Measurements from ENCODE around the gene MTMR12. TPM values are rescaled to one million over a fixed set of nuclear protein-coding genes. Genes with fewer than 3 reads are reported as not detected.
A peak's percentile ranks its signal among the peaks of the same experiment; 100 is the strongest.

MTMR12 gene
- total and polyA plus RNA-seq, 2 of the 13 experiments (the other 11 are each of a cell fraction or from before 2014, with no cell fraction given) = 23.4 to 36.6 TPM

GRCh38 chr5:32320576-32320975 lies 7.8 kb upstream of the MTMR12 start:
- Histone ChIP-seq H3K4me1 (ENCODE audit: insufficient read depth, low read length) (peaks cover 39% of the 10 kb centered on the region), H3K4me3 (replicated peaks in 1 of 3; ENCODE audit: insufficient read depth in 1 of 3, low read depth in 2 of 3, low read length in 3 of 3) (no peak overlapping the region), H3K27me3 (ENCODE audit: control insufficient read depth in 1 of 2, insufficient read depth in 2 of 2, low read length in 2 of 2) (no peaks in the 10 kb centered on the region), H3K9me3 (ENCODE audit: low read length) (no peaks in the 10 kb centered on the region), H2AFZ (ENCODE audit: low read length) (no peak overlapping the region), H3K27ac (ENCODE audit: extremely low read length, insufficient read depth, low read length) (no peak overlapping the region), H3K9ac (ENCODE audit: insufficient read depth, low read depth, low read length) (no peak overlapping the region), H3K79me2 (ENCODE audit: insufficient read depth, low read length) (no peaks in the 10 kb centered on the region), H4K20me1 (ENCODE audit: insufficient read depth, low read length) (no peaks in the 10 kb centered on the region), H3K36me3 (replicated peaks in 1 of 2; ENCODE audit: control insufficient read depth in 1 of 2, insufficient read depth in 2 of 2, low read length in 2 of 2) (no peaks in the 10 kb centered on the region), H3K4me2 (ENCODE audit: low read depth, low read length) (no peak overlapping the region)
- FAIRE-seq (no peak), DNase-seq (ENCODE audit: low spot score) (no peak), ATAC-seq (no peak)
- intact Hi-C loops (cut with micrococcal nuclease; ENCODE audit: unreplicated experiment) = no loop called here
- in situ Hi-C loops (cut with HindIII; ENCODE audit: extremely low pct_ligation_motif_present, low pct_unique_long_range_greater_than_20kb) = no loop called here
- no CpG with 5 or more reads among the region's 10 CpGs for WGBS (ENCODE audit: low lambda C conversion rate)
- POLR2A ChIA-PET = no interaction called here
- BruUV-seq (replicated peaks) = no TSS peak
- TF ChIP-seq MTA3 (CRISPR knock-in tag; IDR thresholded peaks at IDR 0.05) = no peak
- TF ChIP-seq, protein P1, sequence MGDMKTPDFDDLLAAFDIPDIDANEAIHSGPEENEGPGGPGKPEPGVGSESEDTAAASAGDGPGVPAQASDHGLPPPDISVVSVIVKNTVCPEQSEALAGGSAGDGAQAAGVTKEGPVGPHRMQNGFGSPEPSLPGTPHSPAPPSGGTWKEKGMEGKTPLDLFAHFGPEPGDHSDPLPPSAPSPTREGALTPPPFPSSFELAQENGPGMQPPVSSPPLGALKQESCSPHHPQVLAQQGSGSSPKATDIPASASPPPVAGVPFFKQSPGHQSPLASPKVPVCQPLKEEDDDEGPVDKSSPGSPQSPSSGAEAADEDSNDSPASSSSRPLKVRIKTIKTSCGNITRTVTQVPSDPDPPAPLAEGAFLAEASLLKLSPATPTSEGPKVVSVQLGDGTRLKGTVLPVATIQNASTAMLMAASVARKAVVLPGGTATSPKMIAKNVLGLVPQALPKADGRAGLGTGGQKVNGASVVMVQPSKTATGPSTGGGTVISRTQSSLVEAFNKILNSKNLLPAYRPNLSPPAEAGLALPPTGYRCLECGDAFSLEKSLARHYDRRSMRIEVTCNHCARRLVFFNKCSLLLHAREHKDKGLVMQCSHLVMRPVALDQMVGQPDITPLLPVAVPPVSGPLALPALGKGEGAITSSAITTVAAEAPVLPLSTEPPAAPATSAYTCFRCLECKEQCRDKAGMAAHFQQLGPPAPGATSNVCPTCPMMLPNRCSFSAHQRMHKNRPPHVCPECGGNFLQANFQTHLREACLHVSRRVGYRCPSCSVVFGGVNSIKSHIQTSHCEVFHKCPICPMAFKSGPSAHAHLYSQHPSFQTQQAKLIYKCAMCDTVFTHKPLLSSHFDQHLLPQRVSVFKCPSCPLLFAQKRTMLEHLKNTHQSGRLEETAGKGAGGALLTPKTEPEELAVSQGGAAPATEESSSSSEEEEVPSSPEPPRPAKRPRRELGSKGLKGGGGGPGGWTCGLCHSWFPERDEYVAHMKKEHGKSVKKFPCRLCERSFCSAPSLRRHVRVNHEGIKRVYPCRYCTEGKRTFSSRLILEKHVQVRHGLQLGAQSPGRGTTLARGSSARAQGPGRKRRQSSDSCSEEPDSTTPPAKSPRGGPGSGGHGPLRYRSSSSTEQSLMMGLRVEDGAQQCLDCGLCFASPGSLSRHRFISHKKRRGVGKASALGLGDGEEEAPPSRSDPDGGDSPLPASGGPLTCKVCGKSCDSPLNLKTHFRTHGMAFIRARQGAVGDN (CRISPR knock-in tag; IDR thresholded peaks at IDR 0.05) = 0 out of 2 replicates have a peak, but pooled peaks have one; percentile 12
- CTCF ChIA-PET (ENCODE audit: low intra/inter-chr PET ratio, low total read pairs) = no interaction called here

DNA sequence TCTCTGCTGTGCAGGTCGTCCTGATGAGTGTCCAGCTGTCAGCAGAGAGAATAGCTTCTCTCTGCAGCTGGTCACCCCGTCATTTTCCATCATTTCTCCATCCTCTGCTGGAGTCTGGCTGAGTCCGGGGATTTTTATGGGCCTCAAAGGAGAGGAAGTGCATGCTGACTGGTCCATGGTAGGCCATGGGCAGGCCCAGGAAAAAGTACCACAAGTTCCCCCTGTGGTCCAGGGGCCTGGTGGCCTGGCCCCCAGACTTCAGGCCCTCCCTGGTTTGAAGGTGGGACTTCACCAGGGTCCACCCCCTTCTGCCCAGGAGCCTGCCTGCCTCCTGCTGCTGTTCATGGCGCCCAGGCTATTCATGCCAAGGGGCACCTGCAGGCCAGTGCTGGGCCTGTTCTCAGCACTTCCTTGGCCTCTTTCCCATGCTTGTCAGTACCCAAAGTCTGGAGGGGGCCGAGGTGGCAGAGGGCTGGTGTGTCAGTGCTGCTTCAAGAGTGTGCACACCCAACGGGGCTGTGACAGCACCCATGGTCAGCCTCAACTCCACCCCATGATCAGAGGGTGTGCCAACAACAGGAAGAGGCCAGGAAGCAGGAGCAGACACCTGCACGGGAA lies 7.3 kb upstream of the MTMR12 start:
- Histone ChIP-seq H3K4me1 (ENCODE audit: insufficient read depth, low read length) (peaks cover 39% of the 10 kb centered on the region), H3K9ac (ENCODE audit: insufficient read depth, low read depth, low read length) (no peak overlapping the region), H3K27ac (ENCODE audit: extremely low read length, insufficient read depth, low read length) (no peak overlapping the region), H3K4me2 (ENCODE audit: low read depth, low read length) (no peak overlapping the region), H4K20me1 (ENCODE audit: insufficient read depth, low read length) (no peaks in the 10 kb centered on the region), H3K4me3 (replicated peaks in 1 of 3; ENCODE audit: insufficient read depth in 1 of 3, low read depth in 2 of 3, low read length in 3 of 3) (no peak overlapping the region), H3K36me3 (replicated peaks in 1 of 2; ENCODE audit: control insufficient read depth in 1 of 2, insufficient read depth in 2 of 2, low read length in 2 of 2) (no peaks in the 10 kb centered on the region), H2AFZ (ENCODE audit: low read length) (no peak overlapping the region), H3K9me3 (ENCODE audit: low read length) (no peaks in the 10 kb centered on the region), H3K27me3 (ENCODE audit: control insufficient read depth in 1 of 2, insufficient read depth in 2 of 2, low read length in 2 of 2) (no peaks in the 10 kb centered on the region), H3K79me2 (ENCODE audit: insufficient read depth, low read length) (no peaks in the 10 kb centered on the region)
- CTCF ChIA-PET (ENCODE audit: low intra/inter-chr PET ratio, low total read pairs) = interaction anchor here (0.7 kb wide), 1 partner anchor 87 kb away, joined by 3 read pairs; no protein-coding TSS in a partner anchor
- FAIRE-seq (no peak), ATAC-seq (no peak; the same call in 1 of the 3 replicates), DNase-seq (ENCODE audit: low spot score) (no peak)
- intact Hi-C loops (cut with micrococcal nuclease; ENCODE audit: unreplicated experiment) (no loop called here), in situ Hi-C loops (cut with HindIII; ENCODE audit: extremely low pct_ligation_motif_present, low pct_unique_long_range_greater_than_20kb) (loop anchor here (5.0 kb wide), 1 partner anchor 83 kb away; no protein-coding TSS in a partner anchor)
- BruUV-seq (replicated peaks) = no TSS peak
- TF ChIP-seq ELF4 (CRISPR knock-in tag; IDR thresholded peaks at IDR 0.05; ENCODE audit: borderline replicate concordance) (no peak), ARNT (IDR thresholded peaks at IDR 0.05) (no peak), SALL1 (CRISPR knock-in tag; IDR thresholded peaks at IDR 0.05) (no peak), RBM39 (IDR thresholded peaks at IDR 0.05; ENCODE audit: low read depth, low read length, poor library complexity, severe bottlenecking) (no peak)
- POLR2A ChIA-PET = interaction anchor here (1.2 to 1.4 kb wide), 2 partner anchors 11 to 86 kb away, joined by 4 to 5 read pairs; no protein-coding TSS in a partner anchor
- WGBS (ENCODE audit: low lambda C conversion rate) = 81% methylated on average over 4 of the region's 7 CpGs

Measured in HepG2 (cell line).